Stimulated activated CD4-positive, alpha-beta T cell treated with anti-CD3 and anti-CD28 coated beads, Interleukin-15, amount 100 ng/mL, for 48 hours (primary cell): ENCODE results near the gene PIK3R5.
"Not testable (repeated sequence)": the region's sequence is repeated elsewhere in the genome, so short reads cannot be mapped to it uniquely, and the experiment has no call there.

Source experiments
- DNase-seq, 2 donors: peaks; one replicate each; pipeline ENCODE4 v3.0.0-alpha.2; 2020; ENCODE audit warnings: low read depth in 2 of 2

Gene PIK3R5

DNA sequence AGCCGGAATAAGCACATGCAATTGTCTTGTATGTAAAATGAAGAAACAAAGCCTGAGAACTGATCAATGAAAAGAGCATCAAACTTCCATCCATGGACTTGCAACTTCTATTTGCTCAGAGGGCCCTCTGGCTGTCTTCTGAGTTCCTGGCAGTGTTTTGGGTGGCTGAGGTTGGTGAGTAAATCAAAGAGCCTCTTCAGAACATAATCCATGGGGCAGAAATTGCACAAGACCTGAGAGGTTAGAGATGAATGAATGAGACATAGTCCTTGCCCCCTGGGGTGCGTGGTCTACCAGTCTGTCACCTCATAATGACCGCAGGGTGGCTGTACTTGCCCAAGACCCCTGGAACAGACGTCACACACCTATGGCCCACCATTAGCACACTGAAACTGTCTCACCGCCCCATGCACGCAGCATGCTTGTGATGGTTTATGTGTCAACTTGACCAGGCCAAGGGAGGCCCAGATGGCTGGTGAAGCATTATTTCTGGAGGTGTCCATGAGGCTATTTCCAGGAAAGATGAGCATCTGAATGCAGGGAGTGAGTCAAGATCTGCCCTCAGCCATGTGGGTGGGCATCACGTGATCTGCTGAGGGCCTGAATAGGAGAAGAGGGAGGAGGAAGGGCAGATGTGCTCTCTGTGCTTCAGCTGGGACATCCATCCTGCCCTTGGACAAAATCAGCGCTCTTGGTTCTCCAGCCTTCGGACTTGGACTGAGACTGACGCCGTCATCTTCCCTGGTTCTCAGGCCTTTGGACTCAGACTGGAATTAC is 106.3 kb downstream of the PIK3R5 start:
- DNase-seq: no peak

DNA sequence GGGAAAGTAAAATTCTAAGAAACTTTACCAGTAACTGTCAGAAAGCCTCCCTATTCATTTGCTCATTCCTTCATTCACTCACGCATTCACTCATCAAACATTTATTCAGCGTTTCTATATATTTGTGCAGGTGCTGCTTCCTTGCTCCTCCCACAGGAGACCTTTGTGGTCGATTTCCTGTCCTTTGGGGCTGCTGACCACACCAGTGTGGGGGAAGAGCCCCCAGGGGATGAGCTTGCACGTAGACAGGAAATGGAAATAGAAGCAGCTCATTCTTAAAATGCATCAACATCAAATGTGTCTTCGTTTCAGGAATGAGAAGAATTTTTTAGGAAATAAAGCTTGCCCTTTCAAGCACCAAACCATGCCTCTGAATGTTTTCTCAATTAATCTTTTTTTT is 107.6 kb downstream of the PIK3R5 start:
- peak in 1 of 2 donors; percentile 14 for DNase-seq

DNA sequence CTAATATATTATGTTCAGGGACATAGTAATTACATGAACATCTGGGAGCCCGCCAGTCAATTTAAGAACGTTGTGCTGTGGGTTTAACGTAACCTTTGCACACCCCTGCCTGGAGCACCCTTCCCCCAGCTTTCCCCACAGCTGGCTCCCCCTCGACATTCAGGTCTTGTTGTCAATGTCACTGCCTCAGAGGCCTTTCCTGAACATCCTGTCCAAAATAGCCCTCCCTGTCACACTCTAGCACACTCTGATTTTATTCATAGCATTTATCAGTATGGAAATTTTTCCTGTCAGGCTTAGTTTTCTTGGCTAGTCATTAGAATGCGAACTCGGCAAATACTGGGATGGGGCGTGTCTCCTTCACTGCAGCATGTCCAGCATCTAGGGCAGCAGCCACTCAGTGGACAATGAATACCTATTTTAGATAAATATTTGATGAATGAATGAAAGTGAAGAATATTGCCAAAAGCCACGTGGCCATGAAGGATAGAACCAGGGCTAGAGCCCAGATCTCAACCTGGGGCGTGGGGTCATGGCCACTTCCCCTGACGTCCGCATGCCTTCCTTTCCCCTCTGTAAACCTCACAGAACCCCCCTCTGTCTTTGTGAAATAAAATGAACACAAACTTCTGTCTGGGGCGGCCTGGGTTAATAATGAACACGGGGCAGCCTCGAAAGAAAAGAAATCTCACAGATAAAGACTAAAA is 108.5 kb downstream of the PIK3R5 start:
- no peak for DNase-seq

- not testable (repeated sequence) for DNase-seq
Observed at GRCh38 chr17:8856205-8856603, 109.3 kb downstream of the PIK3R5 start.

DNA sequence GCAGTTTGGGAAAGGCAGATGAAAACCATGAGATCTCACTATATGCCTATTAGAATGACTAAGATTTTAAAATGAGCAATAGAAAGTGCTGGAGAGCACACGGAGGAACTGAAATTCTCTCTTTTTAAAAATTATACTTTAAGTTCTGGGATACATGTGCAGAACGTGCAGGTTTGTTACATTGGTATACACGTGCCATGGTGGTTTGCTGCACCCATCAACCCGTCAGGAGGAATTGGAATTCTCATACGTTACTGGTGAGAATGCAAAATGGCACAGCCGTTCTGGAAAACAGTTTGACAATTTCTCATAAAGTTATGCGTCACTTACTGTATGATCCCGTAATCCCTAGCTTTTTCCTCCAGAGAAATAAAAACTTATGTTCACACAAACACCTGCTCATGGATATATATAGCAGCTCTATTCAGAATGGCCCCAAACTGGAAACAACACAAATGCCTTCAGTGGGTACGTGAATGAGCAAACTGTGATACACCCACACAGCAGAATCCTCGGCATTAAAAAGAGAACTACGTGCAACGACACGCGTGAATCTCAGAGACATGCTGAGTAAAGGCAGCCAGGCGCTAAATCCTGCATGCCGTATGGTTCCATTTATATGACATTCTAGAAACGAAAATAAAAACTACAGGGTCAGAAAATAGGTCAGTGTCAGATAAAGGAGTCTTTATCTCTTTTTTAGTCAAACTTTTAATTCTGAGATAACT is 109.9 kb downstream of the PIK3R5 start:
- DNase-seq: no peak

DNA sequence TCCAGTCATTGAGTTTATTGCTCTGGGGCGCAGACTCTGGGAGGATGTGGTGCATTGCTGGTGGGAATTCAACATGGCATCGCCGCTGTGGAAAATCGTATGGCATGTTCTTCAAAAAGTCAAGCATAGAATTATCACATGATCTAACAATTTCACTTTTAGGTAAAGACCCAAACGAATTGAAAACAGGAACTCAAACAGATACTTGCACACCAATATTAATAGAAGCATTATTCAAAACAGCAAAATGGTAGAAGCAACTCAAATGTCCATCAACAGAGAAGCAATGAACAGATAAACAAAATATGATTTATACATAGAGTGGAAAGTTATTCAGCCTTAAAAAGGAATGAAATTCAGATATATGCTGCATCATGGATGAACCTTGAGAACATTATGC is 113.9 kb downstream of the PIK3R5 start:
- no peak for DNase-seq

GRCh38 chr17:8849311-8850041 is 116.0 kb downstream of the PIK3R5 start:
- no peak for DNase-seq

GRCh38 chr17:8847891-8848290 is 117.6 kb downstream of the PIK3R5 start:
- DNase-seq: no peak

GRCh38 chr17:8846768-8847211 is 118.7 kb downstream of the PIK3R5 start:
- no peak for DNase-seq

DNA sequence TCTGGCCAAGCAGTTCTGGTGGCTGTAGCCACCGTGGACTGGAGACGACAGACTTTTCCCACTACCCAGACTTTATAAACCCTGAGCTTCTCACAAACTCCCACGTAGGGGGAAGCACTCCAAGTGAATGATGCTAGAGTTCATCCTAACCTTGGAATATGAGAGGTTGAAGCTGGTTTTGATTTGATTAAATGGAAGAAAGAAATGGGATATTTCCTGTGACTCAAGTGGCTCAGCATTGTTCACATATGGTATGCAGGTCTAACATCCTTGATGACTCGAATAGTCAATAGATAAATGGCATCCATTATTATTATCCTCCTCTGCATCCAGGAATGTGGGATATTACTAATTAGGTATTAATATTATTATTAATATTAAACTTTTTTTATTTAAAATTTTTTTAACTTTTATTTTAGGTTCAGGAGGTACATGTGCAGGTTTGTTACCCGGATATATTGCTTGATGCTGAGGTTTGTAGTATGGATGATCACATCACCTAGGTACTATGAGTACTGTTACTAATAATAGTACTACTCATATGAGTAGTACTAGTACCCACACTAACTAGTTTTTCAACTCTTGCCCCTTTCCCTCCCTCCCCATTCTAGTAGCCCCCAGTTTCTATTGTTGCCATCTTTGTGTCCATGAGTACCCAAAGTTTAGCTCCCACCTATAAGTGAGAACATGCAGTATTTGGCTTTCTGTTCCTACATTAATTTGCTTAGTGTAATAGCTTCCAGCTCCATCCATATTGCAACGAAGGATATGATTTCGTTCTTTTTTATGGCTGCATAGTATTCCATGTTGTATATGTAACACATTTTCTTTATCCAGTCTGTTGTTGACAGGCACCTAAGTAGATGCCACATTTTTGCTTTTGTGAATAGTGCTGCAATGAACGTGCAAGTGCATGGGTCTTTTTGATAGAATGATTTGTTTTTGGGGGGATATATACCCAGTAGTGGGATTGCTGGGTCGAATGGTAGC is 121.0 kb downstream of the PIK3R5 start:
- DNase-seq: no peak

DNA sequence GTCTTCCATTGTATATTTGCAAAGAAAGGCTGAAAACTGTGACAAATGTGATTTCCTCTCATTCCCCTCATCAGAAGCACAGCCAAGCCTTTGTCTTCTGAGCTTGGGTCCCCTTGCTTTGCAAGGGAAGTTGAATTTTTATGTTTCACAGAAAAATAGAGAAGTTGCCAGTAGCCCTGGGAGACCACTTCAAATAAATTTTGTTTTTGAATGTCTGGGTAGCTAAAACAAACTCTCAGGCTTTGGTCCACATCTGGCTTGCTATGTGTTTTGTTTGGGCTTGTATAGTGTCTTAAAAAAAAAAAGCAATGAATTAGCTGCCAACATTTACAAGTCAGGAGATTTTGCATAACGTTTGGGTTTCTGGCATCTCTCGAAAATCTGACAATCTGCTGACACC is 122.2 kb downstream of the PIK3R5 start:
- DNase-seq: no peak

DNA sequence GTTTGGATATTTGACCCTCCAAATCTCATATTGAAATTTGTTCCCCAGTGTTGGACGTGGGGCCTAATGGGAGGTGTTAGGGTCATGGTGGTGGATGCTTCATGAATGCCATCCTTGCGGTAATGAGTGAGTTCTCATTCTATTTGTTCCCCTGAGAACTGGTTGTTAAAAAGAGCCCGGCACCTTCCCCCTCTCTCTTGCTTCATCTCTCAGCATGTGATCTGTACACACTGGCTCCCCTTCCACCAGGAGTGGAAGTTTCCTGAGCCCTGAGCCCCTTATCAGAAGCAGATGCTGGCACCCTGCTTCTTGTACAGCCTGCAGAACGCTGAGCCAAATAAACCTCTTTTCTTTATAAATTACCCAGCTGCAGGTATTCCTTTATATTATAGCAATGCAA is 123.7 kb downstream of the PIK3R5 start:
- no peak for DNase-seq

DNA sequence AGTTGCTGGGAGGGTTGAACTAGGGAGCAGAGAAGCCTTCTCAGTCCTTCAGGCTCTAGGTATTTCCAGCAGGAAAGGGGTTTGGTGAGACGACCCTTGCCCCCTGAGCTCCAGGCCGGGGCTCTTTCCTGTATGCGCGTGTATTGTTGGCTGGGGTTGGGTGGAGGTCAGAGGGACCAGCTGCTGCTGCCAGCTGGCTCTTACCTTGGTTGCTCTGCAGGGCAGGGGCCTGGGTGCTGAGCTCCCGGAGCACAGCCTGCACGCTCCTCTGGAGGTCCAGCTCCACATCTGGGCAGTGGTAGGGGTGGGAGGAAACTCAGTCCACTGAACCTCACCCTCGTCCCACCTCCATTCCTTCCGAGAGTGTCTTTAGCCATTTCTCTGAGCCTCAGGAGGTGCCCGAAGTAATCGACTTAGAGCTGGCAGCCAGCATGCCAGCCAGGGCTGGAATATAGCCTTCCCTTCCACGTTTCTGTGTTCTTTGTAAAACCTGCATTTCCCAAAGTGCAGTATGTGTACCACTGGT is 126.0 kb downstream of the PIK3R5 start:
- DNase-seq: no peak

DNA sequence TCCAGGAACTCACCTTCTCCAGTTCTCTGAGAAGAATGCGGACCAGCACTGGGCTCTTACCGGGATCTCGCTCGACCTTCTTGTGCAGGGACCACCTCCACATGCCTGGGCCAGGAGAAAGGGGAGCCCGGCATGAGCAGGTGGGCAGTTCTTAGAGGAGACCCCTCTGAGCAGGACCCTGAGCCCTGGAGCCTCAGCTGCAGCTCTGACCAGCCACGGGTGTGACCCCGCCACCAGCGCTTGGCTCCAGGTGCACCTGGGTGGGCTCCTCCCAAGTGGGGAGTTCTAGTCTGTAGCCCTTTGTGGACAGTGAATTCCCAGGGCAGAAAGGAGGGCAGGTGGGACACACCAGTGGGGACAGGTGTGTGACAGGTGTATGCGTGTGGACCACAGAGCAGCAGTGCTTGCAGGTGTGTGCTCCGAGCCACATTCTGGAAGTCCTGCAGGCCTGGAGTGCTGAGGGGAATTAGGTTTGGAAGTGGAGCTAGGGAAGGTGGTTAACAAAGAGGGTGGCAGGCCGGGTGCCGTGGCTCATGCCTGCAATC is 126.9 kb downstream of the PIK3R5 start:
- no peak for DNase-seq

DNA sequence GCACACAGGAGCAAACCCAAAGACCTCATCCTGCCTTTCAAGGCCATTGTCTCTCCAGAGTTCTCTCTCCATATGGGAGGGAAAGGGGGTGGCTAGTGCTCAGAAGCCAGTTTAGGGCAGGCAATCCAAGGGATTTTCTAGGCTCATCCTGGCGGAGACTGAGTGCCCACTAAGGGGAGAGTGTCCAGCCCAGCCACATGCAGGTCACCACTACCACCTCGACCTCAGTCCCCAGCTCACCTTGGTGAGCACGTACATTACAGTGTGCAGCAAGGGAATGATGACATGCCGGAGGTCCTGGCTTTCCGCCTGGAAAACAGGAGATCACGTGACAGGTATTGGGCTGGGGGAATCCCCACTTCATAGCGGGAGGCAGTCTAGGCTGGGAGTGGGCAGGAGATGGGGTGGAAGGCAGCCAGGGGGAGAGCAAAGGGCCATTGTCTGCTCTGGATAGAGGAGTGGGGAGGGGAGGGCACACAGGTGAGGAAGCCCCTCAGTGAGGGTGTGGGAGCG is 127.9 kb downstream of the PIK3R5 start:
- no peak for DNase-seq

- DNase-seq: no peak
Observed at GRCh38 chr17:8836821-8837562, 128.5 kb downstream of the PIK3R5 start.

GRCh38 chr17:8835631-8836364 is 129.7 kb downstream of the PIK3R5 start:
- no peak for DNase-seq

GRCh38 chr17:8835106-8835505 is 130.4 kb downstream of the PIK3R5 start:
- DNase-seq: no peak
